Stimulated activated CD8-positive, alpha-beta memory T cell treated with anti-CD3 and anti-CD28 coated beads, Interleukin-15, amount 100 ng/mL, for 48 hours (primary cell): ENCODE results near the gene SLC38A3.

ENCODE experiments used
- DNase-seq, 2 donors: peaks; one replicate each; pipeline ENCODE4 v3.0.0-alpha.2; 2020; ENCODE audit warnings: low read depth in 2 of 2

SLC38A3 gene

GRCh38 chr3:50169232-50169832 lies 35.7 kb upstream of the SLC38A3 start:
- DNase-seq, result no peak

- no peak for DNase-seq
These were observed 35.2 kb upstream of the SLC38A3 start for GRCh38 chr3:50169858-50170257.

GRCh38 chr3:50170689-50171088 lies 34.4 kb upstream of the SLC38A3 start:
- DNase-seq, result no peak

GRCh38 chr3:50171540-50172301 lies 33.4 kb upstream of the SLC38A3 start:
- DNase-seq, result no peak

- no peak for DNase-seq
These were observed 32.3 kb upstream of the SLC38A3 start for GRCh38 chr3:50172626-50173220.

- DNase-seq, result no peak
These were observed 31.2 kb upstream of the SLC38A3 start for GRCh38 chr3:50173685-50174516.

GRCh38 chr3:50174517-50174895 lies 30.6 kb upstream of the SLC38A3 start:
- no peak for DNase-seq

- no peak for DNase-seq
These were observed 30.0 kb upstream of the SLC38A3 start for GRCh38 chr3:50174947-50175524.

GRCh38 chr3:50177346-50177745 lies 27.7 kb upstream of the SLC38A3 start:
- no peak for DNase-seq

GRCh38 chr3:50179710-50180109 lies 25.4 kb upstream of the SLC38A3 start:
- DNase-seq, result no peak

- DNase-seq, result no peak
These were observed 23.1 kb upstream of the SLC38A3 start for GRCh38 chr3:50181985-50182384.

GRCh38 chr3:50182533-50183099 lies 22.5 kb upstream of the SLC38A3 start:
- DNase-seq, result no peak

GRCh38 chr3:50183755-50184154 lies 21.3 kb upstream of the SLC38A3 start:
- no peak for DNase-seq

- DNase-seq, result no peak
These were observed 20.7 kb upstream of the SLC38A3 start for GRCh38 chr3:50184242-50184978.

GRCh38 chr3:50185230-50185629 lies 19.8 kb upstream of the SLC38A3 start:
- no peak for DNase-seq

- DNase-seq, result no peak
These were observed 19.0 kb upstream of the SLC38A3 start for GRCh38 chr3:50186096-50186495.

GRCh38 chr3:50187750-50188149 lies 17.3 kb upstream of the SLC38A3 start:
- DNase-seq, result no peak

GRCh38 chr3:50189274-50189673 lies 15.8 kb upstream of the SLC38A3 start:
- DNase-seq, result peak; percentile 22 to 32

- DNase-seq, result no peak
These were observed 15.1 kb upstream of the SLC38A3 start for GRCh38 chr3:50189989-50190388.

- DNase-seq, result no peak
These were observed 14.0 kb upstream of the SLC38A3 start, which contains the start of gene GNAT1 for GRCh38 chr3:50190936-50191660. Gene GNAT1, plus strand, starts transcription at chr3:50191610. Its CDS starts 116 bp downstream, at chr3:50191726.
